ENCODE measurements around the gene HABP2.
A peak's percentile ranks its signal among the peaks of the same experiment; 100 is the strongest.

HABP2 gene

DNA sequence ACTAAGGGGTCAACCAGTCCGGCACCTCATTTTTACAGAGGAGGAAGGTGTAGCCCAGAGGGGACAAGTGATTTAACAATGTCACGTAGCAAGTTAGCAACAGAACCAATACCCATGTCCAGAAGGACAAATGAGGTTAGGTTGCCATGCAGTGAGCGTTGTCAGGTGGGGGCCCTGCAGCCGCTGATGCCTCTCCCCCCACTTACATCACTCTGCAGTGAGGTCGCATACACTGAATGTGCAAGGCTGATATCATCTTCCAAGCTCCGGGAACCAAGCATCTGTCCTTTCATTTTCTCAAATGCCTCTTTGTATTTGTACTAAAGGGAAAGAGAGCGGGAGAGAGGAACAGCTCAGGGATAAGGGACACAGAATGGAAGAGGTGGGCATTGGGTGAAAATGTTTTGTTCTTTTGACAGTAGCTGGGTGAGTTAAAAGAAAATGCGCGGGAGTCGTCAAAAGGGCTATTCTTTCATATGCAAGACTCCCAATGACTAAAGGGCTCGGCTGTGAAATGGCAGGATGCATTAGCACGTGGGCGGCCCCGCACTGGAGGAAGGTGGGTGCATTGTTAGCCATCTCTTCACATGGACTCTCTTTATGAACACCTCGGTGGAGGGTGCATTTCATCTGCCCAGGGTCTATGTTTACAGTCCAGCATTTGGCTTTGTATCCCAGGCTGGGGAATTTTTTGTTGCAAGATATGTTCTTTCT lies 61.3 kb downstream of the HABP2 start:
- Histone ChIP-seq H3K36me3 (ENCODE audit: control insufficient read depth in 2 of 2, insufficient read depth in 1 of 2, low read length in 2 of 2) (no peaks in the 10 kb centered on the region), H3K9me3 (ENCODE audit: control insufficient read depth, insufficient read depth, low read depth, low read length) (no peaks in the 10 kb centered on the region), H3K4me3 (ENCODE audit: low read depth, low read length) (no peak overlapping the region), H3K27ac (ENCODE audit: extremely low read depth, low read depth, low read length) (no peak overlapping the region), H3K4me1 (ENCODE audit: control insufficient read depth, insufficient read depth, low read length) (peaks cover 9% of the 10 kb centered on the region)
- POLR2A ChIA-PET: no interaction called here
- TF ChIP-seq ZNF585B (tag by site-specific recombination; IDR thresholded peaks at IDR 0.05): no peak
- TF ChIP-seq ZNF596 (tag by site-specific recombination; IDR thresholded peaks at IDR 0.05): no peak
- TF ChIP-seq, protein P1, sequence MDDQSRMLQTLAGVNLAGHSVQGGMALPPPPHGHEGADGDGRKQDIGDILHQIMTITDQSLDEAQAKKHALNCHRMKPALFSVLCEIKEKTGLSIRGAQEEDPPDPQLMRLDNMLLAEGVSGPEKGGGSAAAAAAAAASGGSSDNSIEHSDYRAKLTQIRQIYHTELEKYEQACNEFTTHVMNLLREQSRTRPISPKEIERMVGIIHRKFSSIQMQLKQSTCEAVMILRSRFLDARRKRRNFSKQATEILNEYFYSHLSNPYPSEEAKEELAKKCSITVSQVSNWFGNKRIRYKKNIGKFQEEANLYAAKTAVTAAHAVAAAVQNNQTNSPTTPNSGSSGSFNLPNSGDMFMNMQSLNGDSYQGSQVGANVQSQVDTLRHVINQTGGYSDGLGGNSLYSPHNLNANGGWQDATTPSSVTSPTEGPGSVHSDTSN (CRISPR knock-in tag; IDR thresholded peaks at IDR 0.05): no peak
- peak; percentile 42; the same call in 1 of the 2 replicates for TF ChIP-seq EGR2 (tag by site-specific recombination; IDR thresholded peaks at IDR 0.05; ENCODE audit: low read depth)
- CTCF ChIA-PET: interaction anchor here (0.6 to 1.6 kb wide), 4 partner anchors 12 to 192 kb away, joined by 3 read pairs; no protein-coding TSS in a partner anchor

DNA sequence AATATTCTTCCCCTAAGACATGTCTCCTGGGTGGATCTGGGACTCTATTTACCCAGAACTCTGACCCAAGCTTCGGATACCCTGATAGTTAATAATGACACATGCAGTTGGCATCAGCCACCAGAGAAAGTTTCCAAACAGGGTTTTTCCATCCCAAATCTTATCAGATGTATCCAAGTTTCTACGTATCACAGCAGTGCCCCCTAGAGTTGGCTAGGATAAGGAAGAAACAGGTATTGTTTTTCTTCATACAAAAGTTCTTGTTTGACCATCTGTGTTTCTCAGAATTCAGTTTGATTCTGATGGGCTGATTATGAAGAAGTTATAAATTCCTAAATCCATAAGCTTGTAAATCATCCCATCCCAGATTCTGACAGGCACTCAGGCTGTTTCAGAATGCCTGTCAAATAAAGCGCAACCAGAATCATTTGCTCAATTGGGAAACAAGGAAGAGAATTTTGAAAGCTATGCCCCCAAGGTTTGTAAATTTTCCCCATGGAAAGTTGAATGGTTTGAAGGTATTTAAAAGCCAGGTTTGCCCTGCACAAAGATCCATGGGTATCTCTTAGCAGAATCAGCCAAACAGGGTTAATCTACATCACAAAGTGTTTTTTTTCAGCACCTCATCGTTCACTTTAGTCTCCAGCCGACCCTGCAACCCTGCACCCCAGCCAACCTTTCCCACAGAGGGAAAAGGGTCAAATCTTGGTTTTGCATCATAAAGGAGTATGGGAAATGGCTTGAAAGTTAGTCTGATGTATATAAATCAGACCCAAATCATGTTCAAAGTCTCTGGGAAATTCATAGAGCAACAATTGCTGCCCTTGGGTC lies 63.6 kb downstream of the HABP2 start:
- TF ChIP-seq ZNF654 (tag by site-specific recombination; IDR thresholded peaks at IDR 0.05; ENCODE audit: low read depth): peak; percentile 33
- TF ChIP-seq KLF10 (tag by site-specific recombination; IDR thresholded peaks at IDR 0.05): no peak
- TF ChIP-seq ZNF843 (tag by site-specific recombination; IDR thresholded peaks at IDR 0.05): no peak
- POLR2A ChIA-PET: no interaction called here
- CTCF ChIA-PET: interaction anchor here (0.6 to 3.0 kb wide), 30 partner anchors 9 to 1483 kb away, joined by 3 to 31 read pairs (median 4); no protein-coding TSS in a partner anchor
- H3K27ac ChIP-seq (ENCODE audit: extremely low read depth, low read depth, low read length): no peak overlapping the region
- no peaks in the 10 kb centered on the region for H3K4me1 ChIP-seq (ENCODE audit: control insufficient read depth, insufficient read depth, low read length)
- no peaks in the 10 kb centered on the region for H3K9me3 ChIP-seq (ENCODE audit: control insufficient read depth, insufficient read depth, low read depth, low read length)
- no peaks in the 10 kb centered on the region for H3K36me3 ChIP-seq (ENCODE audit: control insufficient read depth in 2 of 2, insufficient read depth in 1 of 2, low read length in 2 of 2)
- no peak overlapping the region for H3K4me3 ChIP-seq (ENCODE audit: low read depth, low read length)

DNA sequence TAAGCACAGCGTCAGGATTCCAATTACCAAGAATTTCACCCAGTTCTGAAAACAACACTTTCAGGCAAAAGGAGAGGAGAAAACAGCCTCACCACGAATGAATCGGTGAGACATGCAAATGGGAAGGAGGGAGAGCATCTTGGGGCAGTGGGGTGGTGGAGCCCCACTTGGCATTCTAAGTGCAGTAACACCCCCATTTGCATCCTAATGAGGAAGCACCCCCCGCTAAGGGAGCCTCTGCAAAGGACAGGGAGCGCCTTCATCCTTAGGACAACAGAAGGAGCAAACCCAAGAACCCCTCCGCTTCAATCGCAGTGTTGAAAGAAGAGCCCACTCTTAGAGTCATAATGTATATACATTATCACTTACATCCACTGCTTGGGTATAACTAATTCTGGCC lies 64.2 kb downstream of the HABP2 start:
- H3K4me1 ChIP-seq (ENCODE audit: control insufficient read depth, insufficient read depth, low read length): no peaks in the 10 kb centered on the region
- CTCF ChIA-PET: interaction anchor here (0.6 to 3.0 kb wide), 15 partner anchors 10 to 1084 kb away, joined by 3 to 31 read pairs (median 4); no protein-coding TSS in a partner anchor
- H3K4me3 ChIP-seq (ENCODE audit: low read depth, low read length): no peak overlapping the region
- H3K36me3 ChIP-seq (ENCODE audit: control insufficient read depth in 2 of 2, insufficient read depth in 1 of 2, low read length in 2 of 2): no peaks in the 10 kb centered on the region
- POLR2A ChIA-PET: no interaction called here
- no peaks in the 10 kb centered on the region for H3K9me3 ChIP-seq (ENCODE audit: control insufficient read depth, insufficient read depth, low read depth, low read length)
- H3K27ac ChIP-seq (ENCODE audit: extremely low read depth, low read depth, low read length): no peak overlapping the region
- no peak for TF ChIP-seq ZNF2 (tag by site-specific recombination; IDR thresholded peaks at IDR 0.05)
- TF ChIP-seq ZNF530 (tag by site-specific recombination; IDR thresholded peaks at IDR 0.05; ENCODE audit: low read depth): no peak
- no peak for TF ChIP-seq ZNF792 (tag by site-specific recombination; IDR thresholded peaks at IDR 0.05)

DNA sequence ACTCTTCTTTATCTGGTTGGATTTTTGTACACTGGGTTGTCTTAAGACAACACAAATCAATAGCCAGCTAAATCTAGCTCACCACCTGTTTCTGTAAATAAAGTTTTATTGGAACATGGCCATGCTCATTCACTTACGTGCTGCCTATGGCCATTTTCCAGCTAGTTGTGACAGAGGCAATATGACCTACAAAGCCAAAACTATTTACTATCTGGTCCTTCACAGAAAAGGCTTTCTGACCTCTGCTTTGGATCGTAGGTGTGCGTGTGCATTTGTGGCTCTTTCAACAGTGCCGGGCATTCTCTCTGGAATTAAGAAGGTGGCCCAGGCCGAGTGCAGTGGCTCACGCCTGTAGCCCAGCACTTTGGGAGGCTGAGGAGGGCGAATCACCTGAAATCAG lies 65.5 kb downstream of the HABP2 start:
- Histone ChIP-seq H3K4me1 (ENCODE audit: control insufficient read depth, insufficient read depth, low read length) (no peaks in the 10 kb centered on the region), H3K36me3 (ENCODE audit: control insufficient read depth in 2 of 2, insufficient read depth in 1 of 2, low read length in 2 of 2) (no peaks in the 10 kb centered on the region), H3K4me3 (ENCODE audit: low read depth, low read length) (no peak overlapping the region), H3K9me3 (ENCODE audit: control insufficient read depth, insufficient read depth, low read depth, low read length) (no peaks in the 10 kb centered on the region), H3K27ac (ENCODE audit: extremely low read depth, low read depth, low read length) (no peak overlapping the region)
- ChIA-PET CTCF (interaction anchor here (1.3 kb wide), 1 partner anchor 31 kb away, joined by 4 read pairs; no protein-coding TSS in a partner anchor), POLR2A (no interaction called here)
- TF ChIP-seq TRIM28 (IDR thresholded peaks at IDR 0.05; ENCODE audit: borderline replicate concordance, low read length) (no peak), ZBTB20 (tag by site-specific recombination; IDR thresholded peaks at IDR 0.05) (no peak), ZSCAN16 (tag by site-specific recombination; IDR thresholded peaks at IDR 0.05) (no peak)

Data from HEK293 (cell line).